OCI-LY1 (cell line): Measurements from ENCODE around the gene BLID.

Source experiments
- H2AFZ ChIP-seq: fragments of 200-600 bp; sonication (generic), shearing (Covaris generic); 2 replicates; pipeline ENCODE4 v1.6.0; 2014; ENCODE audit warnings: antibody characterized with exemption, mild to moderate bottlenecking, low read length
- H3F3A ChIP-seq: fragments of 200-600 bp; sonication (generic), shearing (Covaris generic); 2 replicates; pipeline ENCODE4 v1.6.0; 2014; ENCODE audit warnings: mild to moderate bottlenecking, antibody characterized with exemption, low read length, moderate library complexity; ENCODE audit not compliant: insufficient read depth
- H3K27ac ChIP-seq: fragments of 200-600 bp; sonication (generic); 2 replicates; pipeline ENCODE4 v1.5.1; 2014; ENCODE audit warnings: low read length, mixed run types, mild to moderate bottlenecking, low read depth; ENCODE audit not compliant: poor library complexity, severe bottlenecking
- H3K27me3 ChIP-seq: fragments of 200-600 bp; sonication (generic); 2 replicates; pipeline ENCODE4 v1.6.0; 2014; ENCODE audit warnings: antibody characterized with exemption, mild to moderate bottlenecking, low read length, moderate library complexity; ENCODE audit not compliant: insufficient read depth
- H3K36me3 ChIP-seq: fragments of 200-600 bp; sonication (generic); 2 replicates; pipeline ENCODE4 v1.6.1; 2014; ENCODE audit warnings: mild to moderate bottlenecking, antibody characterized with exemption, low read length, moderate library complexity, mixed read lengths; ENCODE audit not compliant: insufficient read depth
- H3K4me1 ChIP-seq: fragments of 200-600 bp; sonication (generic); 2 replicates; pipeline ENCODE4 v1.5.1; 2014; ENCODE audit warnings: mild to moderate bottlenecking, low read length, moderate library complexity; ENCODE audit not compliant: insufficient read depth, severe bottlenecking
- H3K4me2 ChIP-seq: fragments of 200-600 bp; sonication (generic), shearing (Covaris generic); 2 replicates; pipeline ENCODE4 v1.6.1; 2014; ENCODE audit warnings: low read length
- H3K4me3 ChIP-seq: fragments of 200-600 bp; sonication (generic); 2 replicates; pipeline ENCODE4 v1.5.1; 2014; ENCODE audit warnings: low read length, low read depth, mild to moderate bottlenecking, mixed read lengths; ENCODE audit not compliant: poor library complexity, severe bottlenecking
- H3K79me2 ChIP-seq: fragments of 200-600 bp; shearing (Covaris generic); 2 replicates; pipeline ENCODE4 v1.6.1; 2016; ENCODE audit warnings: mixed run types, low read length, mixed read lengths; ENCODE audit not compliant: insufficient read depth
- H3K9ac ChIP-seq: fragments of 200-600 bp; sonication (generic), shearing (Covaris generic); 2 replicates; pipeline ENCODE4 v1.6.1; 2014; ENCODE audit warnings: mild to moderate bottlenecking, low read length, mixed read lengths
- H3K9me2 ChIP-seq: fragments of 200-600 bp; sonication (generic), shearing (Covaris generic); 2 replicates; pipeline ENCODE4 v1.6.1; 2014; ENCODE audit warnings: low read depth, mild to moderate bottlenecking, low read length, mixed read lengths
- H3K9me3 ChIP-seq: fragments of 200-600 bp; shearing (Covaris generic); 2 replicates; pipeline ENCODE4 v1.6.1; 2014; ENCODE audit warnings: low read length, mixed read lengths
- H4K20me1 ChIP-seq: fragments of 200-600 bp; sonication (generic), shearing (Covaris generic); 2 replicates; pipeline ENCODE4 v1.6.0; 2016; ENCODE audit warnings: mild to moderate bottlenecking, low read length; ENCODE audit not compliant: insufficient read depth
- CTCF ChIP-seq: fragments of 200-600 bp; sonication (generic), shearing (Covaris generic); IDR thresholded peaks from 2 replicates; pipeline ENCODE4 v1.5.1; 2017; ENCODE audit warnings: mild to moderate bottlenecking, antibody characterized with exemption, low read length, moderate library complexity, mixed read lengths
- EZH2 ChIP-seq: fragments of 200-600 bp; sonication (generic), shearing (Covaris generic); IDR thresholded peaks from 2 replicates; pipeline ENCODE4 v1.8.0; 2017; ENCODE audit warnings: borderline replicate concordance, mixed run types, mild to moderate bottlenecking, antibody characterized with exemption, low read length, moderate library complexity, mixed read lengths

BLID gene

GRCh38 chr11:122112470-122113365 lies 3.3 kb downstream of the BLID start:
- Histone ChIP-seq H3K4me1 (no peaks in the 10 kb centered on the region), H3K9me2 (no peaks in the 10 kb centered on the region), H3K27ac (no peak overlapping the region), H3K27me3 (no peaks in the 10 kb centered on the region), H3K9ac (no peak overlapping the region), H3K4me3 (no peak overlapping the region), H3K79me2 (no peaks in the 10 kb centered on the region), H2AFZ (no peak overlapping the region), H4K20me1 (no peaks in the 10 kb centered on the region), H3K9me3 (no peaks in the 10 kb centered on the region), H3K36me3 (no peaks in the 10 kb centered on the region), H3F3A (no peaks in the 10 kb centered on the region), H3K4me2 (no peak overlapping the region)
- TF ChIP-seq EZH2 (no peak), CTCF (no peak)

GRCh38 chr11:122109932-122110331 lies 6.1 kb downstream of the BLID start:
- Histone ChIP-seq H3K4me1 (no peaks in the 10 kb centered on the region), H3K79me2 (no peaks in the 10 kb centered on the region), H3K4me3 (no peak overlapping the region), H3F3A (no peaks in the 10 kb centered on the region), H3K4me2 (no peak overlapping the region), H3K27me3 (no peaks in the 10 kb centered on the region), H2AFZ (no peak overlapping the region), H3K9ac (no peak overlapping the region), H3K27ac (no peak overlapping the region), H4K20me1 (no peaks in the 10 kb centered on the region), H3K9me3 (no peaks in the 10 kb centered on the region), H3K9me2 (no peaks in the 10 kb centered on the region), H3K36me3 (no peaks in the 10 kb centered on the region)
- no peak for TF ChIP-seq CTCF

GRCh38 chr11:122108828-122109227 lies 7.2 kb downstream of the BLID start:
- Histone ChIP-seq H4K20me1 (no peaks in the 10 kb centered on the region), H3K36me3 (no peaks in the 10 kb centered on the region)

More at GRCh38 chr11:122108828-122109227, 7.2 kb downstream of the BLID start:
- no peak for TF ChIP-seq CTCF
- no peak for TF ChIP-seq EZH2
- Histone ChIP-seq H3K4me2 (no peak overlapping the region), H3F3A (no peaks in the 10 kb centered on the region), H3K9me3 (no peaks in the 10 kb centered on the region), H3K27me3 (no peaks in the 10 kb centered on the region), H2AFZ (no peak overlapping the region), H3K9ac (no peak overlapping the region), H3K27ac (no peak overlapping the region), H3K4me3 (no peak overlapping the region), H3K4me1 (no peaks in the 10 kb centered on the region), H3K79me2 (no peaks in the 10 kb centered on the region), H3K9me2 (no peaks in the 10 kb centered on the region)
